Endothelial cell of umbilical vein (primary cell): Measurements from ENCODE around the gene CNTN6. TPM values are rescaled to one million over a fixed set of nuclear protein-coding genes. Genes with fewer than 3 reads are reported as not detected.

ENCODE experiments used
- BruUV-seq: library from RNA; stranded (reverse); fragments of 400-500 nt; replicated peaks from 2 replicates; lab custom pipeline; 2021; lab: Mats Ljungman, UMichigan
- CTCF ChIA-PET: fragments of 300-600, 350-600 bp; sonication (Branson Sonifier 250); formaldehyde crosslinking; loops from one replicate; lab custom pipeline; 2021; ENCODE audit warnings: antibody characterized with exemption, inconsistent platforms; lab: Charles Lee
- POLR2A ChIA-PET: fragments of 300-600, 350-600 bp; sonication (Branson Sonifier 250); formaldehyde crosslinking; loops from one replicate; lab custom pipeline; 2021; ENCODE audit warnings: antibody characterized with exemption, inconsistent platforms; lab: Charles Lee
- DNase-seq: peaks from one replicate; pipeline ENCODE4 v3.0.0-alpha.2; 2011; ENCODE audit warnings: low read depth, low spot score
- FAIRE-seq: peaks from 2 replicates; lab custom pipeline; 2011; peaks lifted over from hg19 to GRCh38; lab: Jason Lieb, UNC
- H2AFZ ChIP-seq: 2 replicates; pipeline ENCODE4 v1.6.0; 2012; ENCODE audit warnings: low read depth, low read length, control low read depth, inconsistent platforms
- H3K27ac ChIP-seq: 2 replicates; pipeline ENCODE4 v1.5.1; 2011; ENCODE audit warnings: low read depth, mild to moderate bottlenecking, control low read depth, low read length, moderate library complexity; ENCODE audit not compliant: insufficient read depth
- H3K27me3 ChIP-seq, 2 experiments: 2 replicates each; pipeline versions ENCODE4 v1.6.0 to v1.6.1; 2011; ENCODE audit warnings: low read length in 2 of 2, mixed read lengths in 1 of 2; ENCODE audit not compliant: control insufficient read depth in 2 of 2, insufficient read depth in 2 of 2
- H3K36me3 ChIP-seq, 2 experiments: 2 replicates in 1 of 2; 3 replicates in 1 of 2; pipeline ENCODE4 v1.5.1; 2011; ENCODE audit warnings: low read length in 2 of 2, mild to moderate bottlenecking in 1 of 2, moderate library complexity in 1 of 2; ENCODE audit not compliant: control insufficient read depth in 2 of 2, insufficient read depth in 2 of 2; ENCODE audit errors: extremely low read depth in 1 of 2
- H3K4me1 ChIP-seq: 3 replicates; pipeline ENCODE4 v1.5.1; 2011; ENCODE audit warnings: mild to moderate bottlenecking, low read length; ENCODE audit not compliant: control insufficient read depth, insufficient read depth; ENCODE audit errors: extremely low read depth
- H3K4me2 ChIP-seq: 2 replicates; pipeline ENCODE4 v1.6.1; 2011; ENCODE audit warnings: low read length, control low read depth, mixed read lengths; ENCODE audit not compliant: insufficient read depth
- H3K4me3 ChIP-seq, 3 experiments: fragments of 200-600 bp in 1 of 3; sonication (generic), shearing (Covaris generic) in 1 of 3; replicated peaks in 1 of 3; 2 replicates each; pipeline ENCODE4 v1.5.1; 2011 to 2016; ENCODE audit warnings: control low read depth in 3 of 3, low read length in 3 of 3, mild to moderate bottlenecking in 2 of 3, inconsistent platforms in 1 of 3, low read depth in 1 of 3, moderate library complexity in 1 of 3; ENCODE audit not compliant: insufficient read depth in 1 of 3
- H3K79me2 ChIP-seq: 2 replicates; pipeline ENCODE4 v1.6.0; 2012; ENCODE audit warnings: low read length, inconsistent platforms; ENCODE audit not compliant: control insufficient read depth, insufficient read depth
- H3K9ac ChIP-seq: replicated peaks from 2 replicates; pipeline ENCODE3; 2011; ENCODE audit warnings: low read length, control low read depth; ENCODE audit not compliant: insufficient read depth; ENCODE audit errors: extremely low read depth
- H3K9me1 ChIP-seq: replicated peaks from 3 replicates; pipeline ENCODE4 v1.6.0; 2011; ENCODE audit warnings: mild to moderate bottlenecking, low read length; ENCODE audit not compliant: control insufficient read depth, insufficient read depth; ENCODE audit errors: extremely low read depth
- H3K9me3 ChIP-seq: replicated peaks from 2 replicates; pipeline ENCODE4 v1.5.1; 2012; ENCODE audit warnings: low read length, inconsistent platforms; ENCODE audit not compliant: control insufficient read depth, insufficient read depth
- H4K20me1 ChIP-seq: replicated peaks from 2 replicates; pipeline ENCODE3; 2011; ENCODE audit warnings: mild to moderate bottlenecking, low read length; ENCODE audit not compliant: control insufficient read depth, insufficient read depth; ENCODE audit errors: extremely low read depth
- EZH2 ChIP-seq: IDR thresholded peaks from 2 replicates; pipeline ENCODE4 v1.6.1; 2012; ENCODE audit warnings: borderline replicate concordance, low read depth, mild to moderate bottlenecking, moderate library complexity, low read length, inconsistent platforms; ENCODE audit not compliant: severe bottlenecking
- FOS ChIP-seq: IDR thresholded peaks from 2 replicates; pipeline ENCODE4 v1.6.1; 2011; ENCODE audit warnings: mild to moderate bottlenecking, low read length, moderate library complexity, borderline replicate concordance; ENCODE audit not compliant: insufficient read depth
- GATA2 ChIP-seq: IDR thresholded peaks from 2 replicates; pipeline ENCODE4 v1.7.0; 2011; ENCODE audit warnings: low read depth, mild to moderate bottlenecking, moderate library complexity, mixed read lengths, low read length; ENCODE audit not compliant: insufficient read length, insufficient read depth
- JUN ChIP-seq: IDR thresholded peaks from 2 replicates; pipeline ENCODE4 v1.6.1; 2011; ENCODE audit warnings: borderline replicate concordance, low read depth; ENCODE audit not compliant: insufficient read length, insufficient read depth
- MYC ChIP-seq: IDR thresholded peaks from one replicate; pipeline ENCODE4 v1.6.1; 2011; ENCODE audit warnings: mild to moderate bottlenecking, low read depth, low read length
- POLR2A ChIP-seq: IDR thresholded peaks from 2 replicates; pipeline ENCODE4 v1.6.1; 2012; ENCODE audit warnings: low read depth, mild to moderate bottlenecking, control low read depth, low read length
- POLR2AphosphoS5 ChIP-seq: IDR thresholded peaks from 2 replicates; pipeline ENCODE4 v1.6.1; 2012; ENCODE audit warnings: low read depth, mild to moderate bottlenecking, control low read depth, low read length, moderate library complexity; ENCODE audit not compliant: insufficient read depth
- dilution Hi-C: fragments of 300-500 bp; cut with MboI; formaldehyde crosslinking; loops from one replicate; pipeline ENCODE4 v1.15.0; 2019; ENCODE audit warnings: low sequenced_read_pairs; ENCODE audit not compliant: extremely low pct_ligation_motif_present
- intact Hi-C: fragments of 100-400 bp; cut with micrococcal nuclease; formaldehyde crosslinking; loops from one replicate; pipeline ENCODE4 v1.10.0; 2022
- polyA plus RNA-seq, 4 experiments: library from polyadenylated mRNA; depleted of rRNA in 3 of 4; stranded (reverse) in 3 of 4; unstranded in 1 of 4; fragments of >200 nt; gene quantifications; 2 replicates each; pipeline versions ENCODE4 v1.2.1 to v1.2.3, GENCODE V29; 2011 to 2012; ENCODE audit warnings: missing spikeins in 1 of 4
- total RNA-seq: library from RNA; stranded (reverse); gene quantifications from 2 replicates; pipeline ENCODE4 v1.2.3, GENCODE V29; 2021
- TF ChIP-seq, protein P1 (sequence below): IDR thresholded peaks from 2 replicates; pipeline ENCODE4 v1.6.1; 2011; ENCODE audit not compliant: insufficient read depth, insufficient read length
- TF ChIP-seq, protein P2 (sequence below), 2 donors: IDR thresholded peaks; 1 replicate in 1 of 2; 2 replicates in 1 of 2; pipeline ENCODE4 v1.5.1; 2011; ENCODE audit warnings: low read length in 2 of 2, mild to moderate bottlenecking in 2 of 2, moderate library complexity in 2 of 2, control low read depth in 1 of 2, inconsistent platforms in 1 of 2, low read depth in 1 of 2; ENCODE audit not compliant: insufficient read depth in 1 of 2; ENCODE audit errors: extremely low read depth in 1 of 2

Gene CNTN6
- total and polyA plus RNA-seq, 2 donors (not counting 3 experiments of a cell fraction or from before 2014, with no cell fraction given) = not detected

GRCh38 chr3:1374471-1374870 lies 281.6 kb downstream of the CNTN6 start:
- ChIA-PET POLR2A (no interaction called here), CTCF (no interaction called here)
- no peak for DNase-seq
- no peaks in the 10 kb centered on the region for H3K79me2 ChIP-seq
- no peaks in the 10 kb centered on the region for H4K20me1 ChIP-seq
- FAIRE-seq = no peak
- no peak overlapping the region for H3K27ac ChIP-seq
- TF ChIP-seq, protein P1, sequence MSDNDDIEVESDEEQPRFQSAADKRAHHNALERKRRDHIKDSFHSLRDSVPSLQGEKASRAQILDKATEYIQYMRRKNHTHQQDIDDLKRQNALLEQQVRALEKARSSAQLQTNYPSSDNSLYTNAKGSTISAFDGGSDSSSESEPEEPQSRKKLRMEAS = no peak
- TF ChIP-seq POLR2AphosphoS5 (no peak), JUN (no peak), POLR2A (no peak)
- TF ChIP-seq, protein P2, sequence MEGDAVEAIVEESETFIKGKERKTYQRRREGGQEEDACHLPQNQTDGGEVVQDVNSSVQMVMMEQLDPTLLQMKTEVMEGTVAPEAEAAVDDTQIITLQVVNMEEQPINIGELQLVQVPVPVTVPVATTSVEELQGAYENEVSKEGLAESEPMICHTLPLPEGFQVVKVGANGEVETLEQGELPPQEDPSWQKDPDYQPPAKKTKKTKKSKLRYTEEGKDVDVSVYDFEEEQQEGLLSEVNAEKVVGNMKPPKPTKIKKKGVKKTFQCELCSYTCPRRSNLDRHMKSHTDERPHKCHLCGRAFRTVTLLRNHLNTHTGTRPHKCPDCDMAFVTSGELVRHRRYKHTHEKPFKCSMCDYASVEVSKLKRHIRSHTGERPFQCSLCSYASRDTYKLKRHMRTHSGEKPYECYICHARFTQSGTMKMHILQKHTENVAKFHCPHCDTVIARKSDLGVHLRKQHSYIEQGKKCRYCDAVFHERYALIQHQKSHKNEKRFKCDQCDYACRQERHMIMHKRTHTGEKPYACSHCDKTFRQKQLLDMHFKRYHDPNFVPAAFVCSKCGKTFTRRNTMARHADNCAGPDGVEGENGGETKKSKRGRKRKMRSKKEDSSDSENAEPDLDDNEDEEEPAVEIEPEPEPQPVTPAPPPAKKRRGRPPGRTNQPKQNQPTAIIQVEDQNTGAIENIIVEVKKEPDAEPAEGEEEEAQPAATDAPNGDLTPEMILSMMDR (IDR thresholded peaks at IDR 0.05; ENCODE audit: extremely low read depth in 1 of 2, insufficient read depth in 1 of 2, low read depth in 1 of 2, low read length in 2 of 2) = no peak
- no peaks in the 10 kb centered on the region for H3K27me3 ChIP-seq
- no peaks in the 10 kb centered on the region for H3K9me3 ChIP-seq
- intact Hi-C loops = no loop called here
- BruUV-seq = no TSS peak
- H3K4me2 ChIP-seq = no peak overlapping the region
- no peaks in the 10 kb centered on the region for H3K9me1 ChIP-seq
- no peaks in the 10 kb centered on the region for H3K4me1 ChIP-seq
- H3K9ac ChIP-seq = no peak overlapping the region
- H3K36me3 ChIP-seq = no peaks in the 10 kb centered on the region
- dilution Hi-C loops = no loop called here
- no peak overlapping the region for H2AFZ ChIP-seq
- no peak overlapping the region for H3K4me3 ChIP-seq

DNA sequence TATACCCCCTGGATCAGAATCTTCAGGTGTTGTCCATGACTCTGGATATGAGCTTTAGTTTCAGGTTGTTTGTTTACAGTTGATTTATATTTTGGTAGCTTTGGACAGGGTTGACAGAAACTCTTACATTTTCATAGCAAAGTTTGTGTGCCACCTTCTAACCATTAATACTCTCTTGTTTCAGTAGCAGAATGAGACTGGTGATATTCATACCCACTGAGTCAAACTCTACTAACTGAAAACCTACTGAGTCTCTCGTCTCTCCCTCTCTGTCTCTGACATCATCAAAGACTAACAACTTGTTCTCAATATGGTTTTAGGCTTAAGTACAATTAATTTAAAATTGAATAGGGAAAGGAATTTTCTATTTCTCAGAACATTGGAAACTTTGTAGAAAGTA lies 282.3 kb downstream of the CNTN6 start:
- Histone ChIP-seq H3K4me2 (no peak overlapping the region), H2AFZ (no peak overlapping the region), H3K79me2 (no peaks in the 10 kb centered on the region), H3K4me3 (no peak overlapping the region), H3K36me3 (no peaks in the 10 kb centered on the region), H3K27me3 (no peaks in the 10 kb centered on the region), H3K9ac (no peak overlapping the region), H3K27ac (no peak overlapping the region), H3K9me3 (no peaks in the 10 kb centered on the region), H3K9me1 (no peaks in the 10 kb centered on the region), H3K4me1 (no peaks in the 10 kb centered on the region), H4K20me1 (no peaks in the 10 kb centered on the region)
- TF ChIP-seq, protein P1 = no peak
- TF ChIP-seq, protein P2 (IDR thresholded peaks at IDR 0.05; ENCODE audit: extremely low read depth in 1 of 2, insufficient read depth in 1 of 2, low read depth in 1 of 2, low read length in 2 of 2) = no peak
- no peak for TF ChIP-seq JUN
- no peak for TF ChIP-seq MYC
- no peak for TF ChIP-seq FOS
- TF ChIP-seq EZH2 = no peak
- no peak for TF ChIP-seq GATA2
- no peak for TF ChIP-seq POLR2A
- no peak for TF ChIP-seq POLR2AphosphoS5
- POLR2A ChIA-PET = no interaction called here
- FAIRE-seq (no peak), DNase-seq (no peak)
- CTCF ChIA-PET = no interaction called here
- intact Hi-C loops (no loop called here), dilution Hi-C loops (no loop called here)
- no TSS peak for BruUV-seq
